Nephron (organoid): Measurements from ENCODE around the gene GPR18.

Experiments
- H3K27ac Mint-ChIP-seq, 3 experiments: 2 replicates each; pipeline ENCODE4 v1.8.0; 2020; ENCODE audit warnings: mixed read lengths in 3 of 3, mild to moderate bottlenecking in 2 of 3, moderate library complexity in 1 of 3
- H3K27me3 Mint-ChIP-seq: 2 replicates; pipeline ENCODE4 v1.8.0; 2021; ENCODE audit warnings: low read depth, mild to moderate bottlenecking, moderate library complexity, mixed read lengths
- H3K36me3 Mint-ChIP-seq: 2 replicates; pipeline ENCODE4 v1.8.0; 2020; ENCODE audit warnings: low read depth, mixed read lengths
- H3K4me1 Mint-ChIP-seq: 2 replicates; pipeline ENCODE4 v1.8.0; 2020; ENCODE audit warnings: mixed read lengths
- H3K4me3 Mint-ChIP-seq, 3 experiments: 2 replicates each; pipeline ENCODE4 v1.8.0; 2020; ENCODE audit warnings: mild to moderate bottlenecking in 3 of 3, mixed read lengths in 3 of 3, moderate library complexity in 2 of 3
- H3K9me3 Mint-ChIP-seq: 2 replicates; pipeline ENCODE4 v1.8.0; 2020; ENCODE audit warnings: mixed read lengths
- CTCF ChIP-seq, 3 experiments: fragments of 200-600 bp; sonication (generic); IDR thresholded peaks; one replicate each; pipeline ENCODE4 v1.5.0; 2021; ENCODE audit warnings: antibody characterized with exemption in 3 of 3; ENCODE audit not compliant: unreplicated experiment in 3 of 3

GPR18 gene

GRCh38 chr13:99289674-99290337, 31.6 kb upstream of the GPR18 start:
- Mint-ChIP-seq H3K27me3 (peaks cover 3% of the 10 kb centered on the region), H3K36me3 (peaks cover 8% of the 10 kb centered on the region), H3K9me3 (no peaks in the 10 kb centered on the region), H3K4me3 (no peak overlapping the region), H3K4me1 (peaks cover 34% of the 10 kb centered on the region), H3K27ac (no peak overlapping the region)
- no peak for TF ChIP-seq CTCF (IDR thresholded peaks at IDR 0.05; ENCODE audit: unreplicated experiment in 3 of 3)

- peaks cover 3% of the 10 kb centered on the region for H3K27me3 Mint-ChIP-seq
- peak overlapping the region in 1 of 3 experiments; percentile 78 for H3K27ac Mint-ChIP-seq
- no peak overlapping the region for H3K4me3 Mint-ChIP-seq
- peaks cover 8% of the 10 kb centered on the region for H3K36me3 Mint-ChIP-seq
- TF ChIP-seq CTCF (IDR thresholded peaks at IDR 0.05; ENCODE audit: unreplicated experiment in 3 of 3) = no peak
- H3K4me1 Mint-ChIP-seq = peaks cover 39% of the 10 kb centered on the region
- H3K9me3 Mint-ChIP-seq = no peaks in the 10 kb centered on the region
These were observed 31.1 kb upstream of the GPR18 start for GRCh38 chr13:99289271-99289670.

GRCh38 chr13:99288089-99288488, 29.9 kb upstream of the GPR18 start:
- Mint-ChIP-seq H3K4me1 (peaks cover 41% of the 10 kb centered on the region), H3K27me3 (peaks cover 3% of the 10 kb centered on the region), H3K36me3 (peaks cover 8% of the 10 kb centered on the region), H3K9me3 (no peaks in the 10 kb centered on the region), H3K27ac (peak overlapping the region; percentile 29 to 78 (median 38)), H3K4me3 (no peak overlapping the region)
- no peak for TF ChIP-seq CTCF (IDR thresholded peaks at IDR 0.05; ENCODE audit: unreplicated experiment in 3 of 3)

- TF ChIP-seq CTCF (IDR thresholded peaks at IDR 0.05; ENCODE audit: unreplicated experiment in 3 of 3) = no peak
- H3K4me3 Mint-ChIP-seq = no peak overlapping the region
- peaks cover 8% of the 10 kb centered on the region for H3K36me3 Mint-ChIP-seq
- H3K4me1 Mint-ChIP-seq = peaks cover 47% of the 10 kb centered on the region
- H3K27me3 Mint-ChIP-seq = peaks cover 3% of the 10 kb centered on the region
- peak overlapping the region in 1 of 3 experiments; percentile 78 for H3K27ac Mint-ChIP-seq
- H3K9me3 Mint-ChIP-seq = no peaks in the 10 kb centered on the region
These were observed 29.4 kb upstream of the GPR18 start for GRCh38 chr13:99287551-99287950.

GRCh38 chr13:99285432-99286182, 27.4 kb upstream of the GPR18 start:
- peak overlapping the region in 1 of 3 experiments; percentile 77 for H3K27ac Mint-ChIP-seq
- H3K9me3 Mint-ChIP-seq = no peaks in the 10 kb centered on the region
- H3K36me3 Mint-ChIP-seq = peaks cover 11% of the 10 kb centered on the region
- TF ChIP-seq CTCF (IDR thresholded peaks at IDR 0.05; ENCODE audit: unreplicated experiment in 3 of 3) = no peak
- peaks cover 58% of the 10 kb centered on the region for H3K4me1 Mint-ChIP-seq
- peaks cover under 1% of the 10 kb centered on the region for H3K27me3 Mint-ChIP-seq
- no peak overlapping the region for H3K4me3 Mint-ChIP-seq
